ENCODE measurements around the gene ACTL9.
"Not testable (repeated sequence)": the region's sequence is repeated elsewhere in the genome, so short reads cannot be mapped to it uniquely, and the experiment has no call there.

ACTL9 gene, protein sequence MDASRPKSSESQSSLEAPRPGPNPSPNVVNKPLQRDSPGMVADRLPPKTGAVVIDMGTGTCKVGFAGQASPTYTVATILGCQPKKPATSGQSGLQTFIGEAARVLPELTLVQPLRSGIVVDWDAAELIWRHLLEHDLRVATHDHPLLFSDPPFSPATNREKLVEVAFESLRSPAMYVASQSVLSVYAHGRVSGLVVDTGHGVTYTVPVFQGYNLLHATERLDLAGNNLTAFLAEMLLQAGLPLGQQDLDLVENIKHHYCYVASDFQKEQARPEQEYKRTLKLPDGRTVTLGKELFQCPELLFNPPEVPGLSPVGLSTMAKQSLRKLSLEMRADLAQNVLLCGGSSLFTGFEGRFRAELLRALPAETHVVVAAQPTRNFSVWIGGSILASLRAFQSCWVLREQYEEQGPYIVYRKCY

DNA sequence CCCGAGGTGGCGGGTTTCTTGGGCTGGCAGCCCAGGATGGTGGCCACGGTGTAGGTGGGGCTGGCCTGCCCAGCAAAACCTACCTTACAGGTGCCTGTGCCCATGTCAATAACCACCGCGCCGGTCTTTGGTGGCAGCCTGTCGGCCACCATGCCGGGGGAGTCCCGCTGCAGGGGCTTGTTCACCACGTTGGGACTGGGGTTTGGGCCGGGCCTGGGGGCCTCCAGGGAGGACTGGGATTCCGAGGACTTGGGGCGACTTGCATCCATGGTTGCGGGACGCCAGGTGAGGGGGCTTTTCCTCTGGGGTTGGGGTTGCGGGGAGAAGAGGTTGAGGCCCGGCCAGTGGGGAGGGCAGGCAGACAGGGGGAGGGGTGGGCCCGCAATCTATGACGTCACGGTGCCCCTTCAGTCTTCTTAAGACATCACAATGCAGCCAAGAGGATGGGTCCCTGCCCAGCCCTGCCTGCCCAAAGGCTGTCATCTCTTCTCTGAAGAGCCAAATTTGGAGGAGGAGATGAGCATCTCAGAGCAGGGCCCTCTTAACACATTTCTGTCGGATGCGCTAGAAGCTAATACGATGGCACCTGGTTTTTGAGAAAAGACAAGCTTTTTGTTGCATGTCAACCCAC lies at the start of gene ACTL9:
TSS of gene ACTL9 (minus strand) at position 363 of the 631 bp plus-strand sequence. CDS start at position 269, 94 bp downstream.
- DNase-seq (ENCODE audit: low read depth in 2 of 2) = no peak

DNA sequence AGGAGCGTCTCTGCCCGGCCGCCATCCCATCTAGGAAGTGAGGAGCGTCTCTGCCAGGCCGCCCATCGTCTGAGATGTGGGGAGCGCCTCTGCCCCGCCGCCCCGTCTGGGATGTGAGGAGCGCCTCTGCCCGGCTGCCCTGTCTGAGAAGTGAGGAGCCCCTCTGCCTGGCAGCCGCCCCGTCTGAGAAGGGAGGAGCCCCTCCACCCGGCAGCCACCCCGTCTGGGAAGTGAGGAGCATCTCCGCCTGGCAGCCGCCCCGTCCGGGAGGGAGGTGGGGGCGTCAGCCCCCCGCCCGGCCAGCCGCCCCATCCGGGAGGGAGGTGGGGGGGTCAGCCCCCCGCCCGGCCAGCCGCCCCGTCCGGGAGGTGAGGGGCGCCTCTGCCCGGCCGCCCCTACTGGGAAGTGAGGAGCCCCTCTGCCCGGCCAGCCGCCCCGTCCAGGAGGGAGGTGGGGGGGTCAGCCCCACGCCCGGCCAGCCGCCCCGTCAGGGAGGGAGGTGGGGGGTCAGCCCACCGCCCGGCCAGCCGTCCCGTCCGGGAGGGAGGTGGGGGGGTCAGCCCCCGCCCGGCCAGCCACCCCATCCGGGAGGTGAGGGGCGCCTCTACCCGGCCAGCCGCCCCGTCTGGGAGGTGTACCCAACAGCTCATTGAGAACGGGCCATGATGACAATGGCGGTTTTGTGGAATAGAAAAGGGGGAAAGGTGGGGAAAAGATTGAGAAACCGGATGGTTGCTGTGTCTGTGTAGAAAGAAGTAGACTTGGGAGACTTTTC lies 40.9 kb upstream of the ACTL9 start:
- not testable (repeated sequence) for DNase-seq (ENCODE audit: low read depth in 2 of 2)

DNA sequence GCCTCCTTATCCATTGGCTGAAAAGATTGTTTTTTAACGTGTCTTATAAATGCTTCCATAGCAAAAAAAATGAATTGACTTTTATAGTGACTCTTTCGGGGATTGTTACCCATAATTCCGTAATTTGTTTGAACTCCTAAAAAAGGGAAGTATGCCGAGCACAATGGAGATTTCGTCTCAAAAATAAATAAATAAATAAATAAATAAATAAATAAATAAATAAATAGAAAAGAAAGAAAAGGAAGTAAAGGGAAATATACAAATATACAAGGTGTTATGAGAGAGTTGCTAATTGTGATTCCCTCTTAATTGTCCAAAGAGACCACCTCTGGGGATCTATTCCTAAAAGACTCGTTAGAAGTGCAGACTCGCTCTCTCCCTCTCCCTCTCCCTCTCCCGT lies 39.8 kb upstream of the ACTL9 start:
- no peak for DNase-seq (ENCODE audit: low read depth in 2 of 2)

DNA sequence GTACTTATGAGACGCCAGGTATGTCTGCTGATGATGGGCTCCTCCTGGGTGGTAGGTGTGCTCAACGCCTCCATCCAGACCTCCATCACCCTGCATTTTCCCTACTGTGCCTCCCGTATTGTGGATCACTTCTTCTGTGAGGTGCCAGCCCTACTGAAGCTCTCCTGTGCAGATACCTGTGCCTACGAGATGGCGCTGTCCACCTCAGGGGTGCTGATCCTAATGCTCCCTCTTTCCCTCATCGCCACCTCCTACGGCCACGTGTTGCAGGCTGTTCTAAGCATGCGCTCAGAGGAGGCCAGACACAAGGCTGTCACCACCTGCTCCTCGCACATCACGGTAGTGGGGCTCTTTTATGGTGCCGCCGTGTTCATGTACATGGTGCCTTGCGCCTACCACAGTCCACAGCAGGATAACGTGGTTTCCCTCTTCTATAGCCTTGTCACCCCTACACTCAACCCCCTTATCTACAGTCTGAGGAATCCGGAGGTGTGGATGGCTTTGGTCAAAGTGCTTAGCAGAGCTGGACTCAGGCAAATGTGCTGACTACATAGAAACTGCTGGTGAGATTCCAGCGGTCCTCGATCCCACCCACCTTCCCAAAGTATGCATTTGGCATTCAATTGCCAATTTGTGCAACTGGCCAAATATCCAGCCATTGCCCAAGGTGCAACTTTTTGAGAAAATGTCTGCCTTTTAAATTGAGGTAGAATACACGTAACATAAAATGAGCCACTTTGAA lies 33.0 kb upstream of the ACTL9 start:
- DNase-seq (ENCODE audit: low read depth in 2 of 2) = no peak

DNA sequence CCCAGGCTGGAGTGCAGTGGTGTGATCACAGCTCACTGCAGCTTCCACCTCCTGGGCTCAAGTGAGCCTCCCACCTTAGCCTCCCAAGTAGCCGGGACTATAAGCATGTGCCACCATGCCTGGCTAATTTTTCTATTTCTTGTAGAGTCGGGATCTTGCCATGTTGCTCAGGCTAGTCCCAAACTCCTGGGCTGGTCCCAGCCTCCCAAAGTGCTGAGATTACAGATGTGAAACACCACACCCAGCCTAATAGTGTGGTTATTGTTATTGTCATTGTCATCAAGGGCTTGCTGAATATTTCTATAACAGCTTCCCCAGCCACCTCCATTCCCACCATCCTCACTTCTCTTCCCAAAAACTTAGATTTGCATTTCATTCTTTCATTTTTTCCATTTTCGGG lies 25.7 kb upstream of the ACTL9 start:
- DNase-seq (ENCODE audit: low read depth in 2 of 2) = no peak

DNA sequence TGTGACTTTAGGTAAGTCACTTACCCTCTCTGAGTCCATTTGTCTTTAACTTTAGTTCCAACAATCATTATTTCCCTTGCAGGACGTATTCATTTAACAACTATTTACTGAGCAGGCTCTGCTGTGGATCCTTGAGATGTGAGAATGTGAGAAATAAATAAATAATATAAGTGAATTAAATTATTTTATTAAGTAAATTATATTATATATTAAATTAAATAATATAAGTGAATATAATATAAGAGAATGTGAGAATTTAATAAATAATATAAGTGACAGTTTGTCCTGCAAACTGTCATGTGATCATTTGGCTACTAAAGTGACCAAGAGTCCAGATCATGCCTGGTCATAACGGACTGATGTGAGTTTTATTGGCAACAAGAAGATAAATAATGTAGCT lies 23.4 kb upstream of the ACTL9 start:
- DNase-seq (ENCODE audit: low read depth in 2 of 2) = no peak

DNA sequence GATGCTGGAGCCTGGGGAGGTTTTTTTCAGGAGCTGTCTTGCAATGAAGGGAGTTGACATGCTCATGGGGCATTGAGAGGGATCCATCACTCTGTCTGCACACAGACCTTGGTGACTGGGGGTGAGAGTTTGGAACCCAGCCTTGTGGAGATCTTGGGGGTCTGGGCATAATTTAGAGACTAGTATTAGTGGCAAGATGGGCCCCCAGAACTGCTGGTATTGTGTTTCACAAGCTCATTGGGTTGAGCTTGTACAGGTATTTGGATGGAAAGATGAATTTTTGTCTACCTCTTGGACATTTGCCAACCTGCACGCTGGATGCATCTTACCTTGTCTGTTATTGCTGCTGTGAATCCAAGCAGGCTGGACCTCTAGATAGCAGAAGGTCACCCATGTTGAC lies 22.7 kb upstream of the ACTL9 start, which contains the start of gene OR2Z1:
TSS of gene OR2Z1 (plus strand) at position 301 of the 400 bp plus-strand sequence. CDS start 9,395 bp downstream, outside the sequence.
- no peak for DNase-seq (ENCODE audit: low read depth in 2 of 2)

DNA sequence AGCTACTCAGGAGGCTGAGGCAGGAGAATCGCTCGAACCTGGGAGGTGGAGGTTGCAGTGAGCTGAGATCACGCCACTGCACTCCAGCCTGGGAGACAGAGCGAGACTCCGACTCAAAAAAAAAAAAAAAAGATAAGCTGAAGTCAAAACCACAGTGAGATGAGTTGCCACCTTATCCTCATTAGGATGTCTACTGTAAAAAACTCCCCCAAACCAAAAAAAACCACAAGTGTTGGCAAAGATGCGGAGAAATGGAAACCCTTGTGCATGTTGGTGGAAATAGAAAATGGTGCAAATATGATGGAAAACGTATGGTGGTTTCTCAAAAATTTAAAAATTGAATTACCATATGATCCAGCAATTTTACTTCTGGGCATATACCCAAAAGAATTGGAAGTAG lies 11.7 kb upstream of the ACTL9 start:
- DNase-seq (ENCODE audit: low read depth in 2 of 2) = not testable (repeated sequence)

DNA sequence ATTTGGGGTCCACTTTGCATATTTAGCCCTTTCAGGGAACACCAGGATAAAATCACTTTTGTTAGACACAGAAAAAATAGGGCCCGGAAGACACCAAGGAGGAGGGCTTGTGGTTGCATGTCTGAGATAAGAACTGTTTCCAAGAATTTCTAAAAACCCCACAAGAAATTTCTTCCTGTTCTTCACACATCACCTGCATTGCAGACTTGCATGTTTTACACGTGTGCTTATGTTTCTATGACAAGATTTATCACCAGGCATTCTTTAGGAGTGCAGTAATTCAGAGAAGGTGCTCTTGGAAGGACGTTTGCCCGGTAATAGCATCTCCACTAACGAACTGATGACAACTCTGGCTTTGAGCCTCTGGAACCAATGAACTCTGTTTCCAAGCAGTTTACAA lies 7.1 kb upstream of the ACTL9 start:
- no peak for DNase-seq (ENCODE audit: low read depth in 2 of 2)

DNA sequence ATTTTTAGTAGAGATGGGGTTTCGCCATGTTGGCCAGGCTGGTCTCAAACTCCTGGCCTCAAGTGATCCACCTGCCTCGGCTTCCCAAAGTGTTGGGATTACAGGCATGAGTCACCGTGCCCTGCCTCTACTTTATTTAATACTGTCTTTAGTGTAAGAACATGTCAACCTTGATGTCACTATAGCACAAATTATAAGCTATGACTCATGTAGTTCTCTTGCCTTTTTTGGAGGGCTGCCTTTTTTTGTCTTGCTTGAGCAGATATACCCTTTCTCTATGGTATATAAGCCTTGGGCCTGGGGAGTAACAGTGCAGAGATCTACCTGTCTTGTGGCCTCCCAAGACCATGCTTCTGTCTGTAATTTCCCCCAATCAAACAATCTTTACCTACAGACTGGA lies 6.7 kb upstream of the ACTL9 start:
- not testable (repeated sequence) for DNase-seq (ENCODE audit: low read depth in 2 of 2)

DNA sequence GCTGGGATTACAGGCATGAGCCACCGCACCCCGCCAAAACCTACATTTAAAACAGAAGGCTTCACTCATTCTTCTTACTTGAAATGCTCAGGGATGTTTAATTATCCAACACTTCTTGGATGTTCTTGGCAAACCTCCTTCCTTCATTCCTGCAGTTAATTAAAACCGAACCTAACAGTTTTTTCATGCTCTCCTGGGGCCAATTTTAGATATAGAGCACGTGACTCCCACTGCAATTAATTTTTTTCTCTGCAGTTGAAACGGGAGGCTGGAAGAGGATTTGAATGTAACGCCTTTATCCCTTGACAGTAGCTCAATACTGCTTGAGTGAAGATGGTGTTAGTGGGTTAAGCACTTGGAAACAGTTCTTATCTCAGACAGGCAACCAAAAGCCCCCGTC lies 4.6 kb upstream of the ACTL9 start:
- no peak for DNase-seq (ENCODE audit: low read depth in 2 of 2)

DNA sequence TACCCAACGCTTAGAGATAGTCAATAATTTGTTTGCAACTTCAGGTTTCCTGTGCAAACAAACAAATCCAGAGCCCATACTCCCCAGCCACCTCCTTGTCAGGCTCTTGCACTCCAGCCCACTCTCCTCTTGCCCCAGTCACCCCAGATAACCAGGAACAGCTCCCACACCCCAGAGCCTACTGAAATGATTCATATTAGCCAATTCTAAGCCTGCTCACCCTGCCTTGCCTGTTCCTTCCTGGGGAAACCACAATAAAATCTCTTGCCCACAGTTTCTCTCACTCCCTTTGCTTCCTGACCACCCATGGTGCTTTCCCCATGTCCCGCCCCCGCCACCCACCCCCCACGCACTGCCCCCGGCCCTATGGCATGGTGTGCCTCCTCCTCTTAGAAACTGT lies 3.8 kb upstream of the ACTL9 start:
- DNase-seq (ENCODE audit: low read depth in 2 of 2) = no peak

DNA sequence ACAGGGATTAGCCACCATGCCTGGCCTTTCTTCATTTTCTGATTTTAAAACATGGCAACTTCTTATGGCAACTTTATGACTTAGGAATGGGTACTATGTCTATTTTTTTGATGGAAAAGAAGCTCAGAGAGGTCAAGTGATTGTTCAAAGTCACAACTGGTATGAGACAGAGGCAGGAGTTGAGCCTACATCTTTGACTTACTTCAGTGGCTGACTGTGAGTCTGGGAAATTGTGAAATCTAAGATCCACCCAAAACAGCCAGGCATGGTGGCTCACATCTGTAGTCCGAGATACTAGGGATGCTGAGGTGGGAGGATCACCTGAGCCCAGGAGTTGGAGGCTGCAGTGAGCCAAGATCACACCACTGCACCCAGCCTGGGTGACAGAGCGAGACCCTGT lies 2.4 kb upstream of the ACTL9 start:
- DNase-seq (ENCODE audit: low read depth in 2 of 2) = no peak

DNA sequence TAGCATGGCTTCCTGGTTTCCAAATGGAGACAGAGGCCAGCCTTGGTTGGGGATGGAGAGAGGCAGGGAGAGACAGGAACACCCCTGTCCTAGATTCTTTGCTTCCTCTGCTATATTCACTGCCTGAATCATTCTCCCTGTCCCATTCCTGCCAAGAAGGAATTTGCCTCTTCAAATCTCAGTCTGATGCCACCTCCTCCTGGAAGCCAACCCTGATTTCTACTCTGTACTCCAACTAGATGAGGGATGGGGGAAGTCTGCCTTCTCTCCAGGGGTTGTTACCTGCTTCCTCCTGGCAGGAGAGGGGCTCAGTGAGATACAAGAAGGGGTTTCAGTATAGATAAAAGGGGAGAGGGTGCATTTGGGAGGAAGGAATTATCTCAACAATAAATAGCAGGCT lies 1.3 kb upstream of the ACTL9 start:
- no peak for DNase-seq (ENCODE audit: low read depth in 2 of 2)

DNA sequence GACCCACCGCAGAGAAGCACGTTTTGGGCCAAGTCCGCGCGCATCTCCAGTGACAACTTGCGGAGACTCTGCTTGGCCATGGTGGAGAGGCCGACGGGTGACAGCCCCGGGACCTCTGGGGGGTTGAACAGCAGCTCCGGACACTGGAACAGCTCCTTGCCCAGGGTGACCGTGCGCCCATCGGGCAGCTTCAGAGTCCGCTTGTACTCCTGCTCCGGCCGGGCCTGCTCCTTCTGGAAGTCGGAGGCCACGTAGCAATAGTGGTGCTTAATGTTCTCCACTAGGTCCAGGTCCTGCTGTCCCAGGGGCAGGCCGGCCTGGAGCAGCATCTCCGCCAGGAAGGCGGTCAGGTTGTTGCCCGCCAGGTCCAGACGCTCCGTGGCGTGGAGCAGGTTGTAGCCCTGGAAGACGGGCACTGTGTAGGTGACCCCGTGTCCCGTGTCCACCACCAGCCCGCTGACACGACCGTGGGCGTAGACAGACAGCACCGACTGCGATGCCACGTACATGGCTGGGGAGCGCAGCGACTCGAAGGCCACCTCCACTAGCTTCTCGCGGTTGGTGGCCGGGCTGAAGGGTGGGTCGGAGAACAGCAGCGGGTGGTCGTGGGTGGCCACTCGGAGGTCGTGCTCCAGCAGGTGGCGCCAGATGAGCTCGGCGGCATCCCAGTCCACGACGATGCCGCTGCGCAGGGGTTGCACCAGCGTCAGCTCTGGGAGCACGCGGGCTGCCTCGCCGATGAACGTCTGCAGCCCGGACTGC lies 743 bp downstream of the ACTL9 start:
- no peak for DNase-seq (ENCODE audit: low read depth in 2 of 2)

DNA sequence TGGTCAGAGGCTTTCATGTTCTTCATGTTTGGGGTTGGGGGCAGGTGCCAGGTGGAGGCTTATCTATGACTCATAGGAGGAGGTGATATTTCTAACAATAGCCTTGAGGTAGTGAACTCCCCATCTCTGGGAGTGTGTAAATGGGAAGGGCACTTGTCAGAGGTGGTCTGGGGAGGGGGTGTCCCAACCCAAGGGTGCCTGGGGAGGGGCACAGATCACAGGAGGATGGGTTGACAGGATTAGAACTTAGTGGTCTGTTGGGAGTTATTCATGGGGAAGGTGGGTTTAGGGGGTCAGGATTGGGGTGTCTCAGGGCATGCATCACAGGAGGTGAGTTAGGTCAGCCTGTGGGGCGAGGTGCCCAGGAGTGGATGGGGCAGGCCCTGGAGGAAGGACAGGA lies 1.6 kb downstream of the ACTL9 start:
- DNase-seq (ENCODE audit: low read depth in 2 of 2) = no peak

DNA sequence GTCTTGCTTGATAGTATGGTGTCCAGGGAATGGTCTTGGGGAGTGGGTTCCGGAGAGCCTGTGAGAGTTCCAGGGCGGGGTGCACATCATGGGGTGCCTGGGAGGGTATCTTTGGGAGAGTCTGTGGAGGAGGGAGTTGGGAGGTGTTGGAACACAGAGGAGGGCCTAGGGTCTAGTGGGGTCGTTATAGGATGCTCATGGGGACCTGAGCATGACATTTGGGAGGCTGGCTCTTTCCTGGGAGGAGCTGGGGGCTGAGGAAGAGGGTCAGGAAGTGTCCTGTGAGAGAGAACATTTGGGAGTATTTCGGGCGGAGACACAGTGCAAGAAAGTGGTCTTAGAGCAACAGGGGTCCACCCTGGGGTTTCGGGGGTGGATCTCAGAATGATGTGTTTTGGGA lies 2.7 kb downstream of the ACTL9 start:
- no peak for DNase-seq (ENCODE audit: low read depth in 2 of 2)

DNA sequence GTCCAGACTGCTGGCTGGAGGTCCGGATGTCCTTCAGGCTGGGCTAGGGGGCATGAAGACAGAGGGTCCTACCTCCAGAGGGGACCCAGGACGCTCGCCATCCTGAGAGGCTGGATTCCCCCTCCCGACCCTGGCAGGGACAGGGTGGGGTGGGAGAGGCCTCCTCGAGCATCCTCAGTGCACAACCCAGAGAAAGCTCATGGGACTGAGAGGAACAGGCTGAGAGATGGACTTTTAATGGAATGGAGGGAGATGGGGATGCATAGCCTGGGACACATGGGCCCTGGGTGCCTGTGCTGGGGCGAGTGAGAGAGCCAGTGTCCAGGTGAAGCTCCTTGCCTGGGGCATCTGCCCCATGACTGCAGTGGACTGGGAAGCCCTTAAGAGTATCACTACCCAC lies 3.1 kb downstream of the ACTL9 start:
- no peak for DNase-seq (ENCODE audit: low read depth in 2 of 2)

DNA sequence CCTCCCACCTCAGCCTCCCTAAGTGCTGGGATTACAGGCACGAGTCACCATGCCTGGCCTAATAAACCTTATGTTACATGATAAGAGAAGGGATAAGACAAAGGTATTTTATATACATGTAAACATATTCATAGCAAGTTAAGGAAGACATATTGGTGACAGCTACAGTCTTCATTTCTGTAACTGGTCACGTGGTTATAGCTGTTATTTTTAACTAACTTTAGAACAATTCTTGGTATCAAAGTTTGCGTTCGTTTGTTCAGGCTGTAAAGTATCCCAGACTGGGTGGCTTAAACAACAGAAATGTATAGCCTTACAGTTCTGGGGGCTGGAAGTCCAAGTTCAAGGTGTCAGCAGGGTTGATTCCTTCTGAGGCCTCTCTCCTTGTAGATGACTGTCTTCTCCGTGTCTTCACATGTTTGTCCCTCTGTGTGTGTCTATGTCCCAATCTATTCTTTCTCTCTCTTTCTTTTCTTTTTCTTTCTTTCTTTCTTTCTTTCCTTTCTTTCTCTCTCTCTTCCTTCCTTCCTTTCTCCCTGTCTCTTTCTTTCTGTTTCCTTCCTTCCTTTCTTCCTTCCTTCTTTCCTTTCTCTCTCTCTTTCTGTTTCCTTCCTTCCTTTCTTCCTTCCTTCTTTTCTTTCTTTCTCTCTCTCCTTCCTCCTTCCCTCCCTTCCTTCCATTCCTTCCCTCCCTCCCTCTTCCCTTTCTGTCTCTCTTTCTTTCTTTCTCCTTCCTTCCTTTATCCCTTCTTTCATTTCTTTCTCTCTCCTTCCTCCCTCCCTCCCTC lies 7.6 kb downstream of the ACTL9 start:
- DNase-seq (ENCODE audit: low read depth in 2 of 2) = no peak

DNA sequence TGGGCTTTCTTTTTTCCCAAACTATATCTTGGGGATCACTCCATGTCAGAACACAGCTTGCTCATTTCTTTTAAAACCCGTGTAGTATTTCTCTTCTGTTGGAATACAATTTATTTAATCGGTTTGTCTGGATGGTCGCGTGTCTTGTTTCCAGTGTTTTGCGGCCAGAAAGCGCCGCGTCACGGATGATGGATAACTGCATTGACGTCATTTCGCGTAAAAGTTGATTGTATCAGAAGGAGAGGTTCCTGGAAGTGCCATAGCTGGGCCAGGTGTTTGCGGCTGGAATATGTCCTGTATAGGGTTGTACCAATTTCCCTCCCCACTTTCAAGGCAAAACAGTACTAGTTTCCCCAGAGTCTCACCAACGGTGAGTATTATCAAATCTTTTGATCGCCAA lies 9.7 kb downstream of the ACTL9 start:
- no peak for DNase-seq (ENCODE audit: low read depth in 2 of 2)
